Naive thymus-derived CD8-positive, alpha-beta T cell (primary cell): ENCODE measurements around the gene MACROD2. TPM values are rescaled to one million over a fixed set of nuclear protein-coding genes. Genes with fewer than 3 reads are reported as not detected.

Experiments
- ATAC-seq, 2 donors: fragments of 150-1000 bp; cut with Tn5 transposase in 1 of 2; sonication (Bioruptor Pico), chemical (Tn5 transposase) in 1 of 2; 1 replicate in 1 of 2; 2 replicates in 1 of 2; pipeline ENCODE4 v1.10.0; 2021; ENCODE audit warnings: mild to moderate bottlenecking in 2 of 2, moderate library complexity in 2 of 2
- POLR2A ChIA-PET: fragments of 350-600 bp; sonication (Branson Sonifier 250); formaldehyde crosslinking; loops from one replicate; lab custom pipeline; 2021; ENCODE audit warnings: antibody characterized with exemption; lab: Charles Lee
- DNase-seq, 10 donors: peaks; one replicate each; pipeline versions ENCODE4 v3.0.0 to v3.0.0-alpha.2; 2020 to 2022
- H3K27ac Mint-ChIP-seq, 10 donors: one replicate each; pipeline ENCODE4 v1.8.0; 2020 to 2022; ENCODE audit warnings: mild to moderate bottlenecking in 10 of 10, mixed read lengths in 10 of 10, moderate library complexity in 4 of 10, inconsistent platforms in 1 of 10
- H3K27me3 Mint-ChIP-seq, 5 donors: one replicate each; pipeline ENCODE4 v1.8.0; 2021 to 2022; ENCODE audit warnings: mixed read lengths in 5 of 5
- H3K36me3 Mint-ChIP-seq, 3 donors: one replicate each; pipeline ENCODE4 v1.8.0; 2020 to 2022; ENCODE audit warnings: mixed read lengths in 3 of 3, mild to moderate bottlenecking in 2 of 3, inconsistent platforms in 1 of 3
- H3K4me1 Mint-ChIP-seq, 4 donors: one replicate each; pipeline ENCODE4 v1.8.0; 2021 to 2022; ENCODE audit warnings: mixed read lengths in 4 of 4
- H3K4me3 Mint-ChIP-seq, 10 donors: one replicate each; pipeline ENCODE4 v1.8.0; 2020 to 2022; ENCODE audit warnings: mild to moderate bottlenecking in 10 of 10, mixed read lengths in 10 of 10, moderate library complexity in 6 of 10, inconsistent platforms in 1 of 10
- H3K9me3 Mint-ChIP-seq, 9 donors: one replicate each; pipeline ENCODE4 v1.8.0; 2020 to 2022; ENCODE audit warnings: mixed read lengths in 9 of 9, mild to moderate bottlenecking in 3 of 9, inconsistent platforms in 1 of 9, moderate library complexity in 1 of 9
- polyA plus RNA-seq, 3 donors: library from polyadenylated mRNA; unstranded; fragments of 300-500 nt; fragmentation: Illumina TruSeq; gene quantifications; one replicate each; pipeline ENCODE4 v1.2.3, GENCODE V29; 2021
- total RNA-seq, 8 experiments: library from RNA in 2 of 8; stranded (reverse) in 2 of 8; gene quantifications; one replicate each; pipeline ENCODE4 v1.2.3 and lab custom pipeline; 2021 to 2026

Gene MACROD2
- total and polyA plus RNA-seq, 5 experiments from 2014 or later: 0.18 to 1.1 (median 0.60) TPM; not detected in 2

- Mint-ChIP-seq H3K36me3 (no peaks in the 10 kb centered on the region), H3K9me3 (peaks cover 0 to 13% (median 2%) of the 10 kb centered on the region in 9 donors), H3K27ac (no peak overlapping the region), H3K4me1 (no peaks in the 10 kb centered on the region), H3K27me3 (no peaks in the 10 kb centered on the region), H3K4me3 (no peak overlapping the region)
- ATAC-seq: no peak
- no peak for DNase-seq
- POLR2A ChIA-PET: no interaction called here
These were observed 789.9 kb downstream of the MACROD2 start for GRCh38 chr20:14785065-14785743.

- Mint-ChIP-seq H3K4me1 (peaks cover 0 to under 1% (median 0%) of the 10 kb centered on the region in 4 donors), H3K4me3 (no peak overlapping the region), H3K9me3 (peaks cover 0 to 17% (median 2%) of the 10 kb centered on the region in 9 donors), H3K36me3 (no peaks in the 10 kb centered on the region), H3K27ac (no peak overlapping the region), H3K27me3 (peaks cover 0 to 1% (median 0%) of the 10 kb centered on the region in 5 donors)
- ATAC-seq (no peak), DNase-seq (no peak)
- POLR2A ChIA-PET: no interaction called here
These were observed 794.9 kb downstream of the MACROD2 start for GRCh38 chr20:14790190-14790589.

GRCh38 chr20:14790771-14791620 is 795.7 kb downstream of the MACROD2 start:
- Mint-ChIP-seq H3K4me1 (peaks cover 0 to 2% (median 0%) of the 10 kb centered on the region in 4 donors), H3K36me3 (no peaks in the 10 kb centered on the region), H3K9me3 (peaks cover 0 to 25% (median 0%) of the 10 kb centered on the region in 9 donors), H3K4me3 (no peak overlapping the region), H3K27me3 (peaks cover 0 to 7% (median 0%) of the 10 kb centered on the region in 5 donors), H3K27ac (no peak overlapping the region)
- POLR2A ChIA-PET: no interaction called here
- no peak for DNase-seq
- ATAC-seq: no peak

GRCh38 chr20:14792915-14793314 is 797.6 kb downstream of the MACROD2 start:
- Mint-ChIP-seq H3K4me3 (no peak overlapping the region), H3K4me1 (peaks cover 0 to 2% (median 0%) of the 10 kb centered on the region in 4 donors), H3K9me3 (peaks cover 0 to 29% (median 0%) of the 10 kb centered on the region in 9 donors), H3K27ac (no peak overlapping the region), H3K36me3 (no peaks in the 10 kb centered on the region), H3K27me3 (peaks cover 0 to 7% (median 0%) of the 10 kb centered on the region in 5 donors)
- DNase-seq (no peak), ATAC-seq (no peak)
- POLR2A ChIA-PET: no interaction called here

GRCh38 chr20:14799545-14800216 is 804.4 kb downstream of the MACROD2 start:
- ATAC-seq: no peak
- no peak for DNase-seq
- H3K9me3 Mint-ChIP-seq: peaks cover 0 to 25% (median 3%) of the 10 kb centered on the region in 9 donors
- no peak overlapping the region for H3K4me3 Mint-ChIP-seq
- no peaks in the 10 kb centered on the region for H3K36me3 Mint-ChIP-seq
- POLR2A ChIA-PET: no interaction called here
- no peak overlapping the region for H3K27ac Mint-ChIP-seq
- H3K27me3 Mint-ChIP-seq: peaks cover 0 to 9% (median 0%) of the 10 kb centered on the region in 5 donors
- H3K4me1 Mint-ChIP-seq: peaks cover 0 to 2% (median 0%) of the 10 kb centered on the region in 4 donors

- Mint-ChIP-seq H3K27ac (no peak overlapping the region), H3K4me1 (no peaks in the 10 kb centered on the region), H3K36me3 (no peaks in the 10 kb centered on the region), H3K4me3 (no peak overlapping the region), H3K9me3 (peaks cover 0 to 14% (median 3%) of the 10 kb centered on the region in 9 donors), H3K27me3 (peaks cover 0 to 4% (median 0%) of the 10 kb centered on the region in 5 donors)
- no peak for DNase-seq
- POLR2A ChIA-PET: no interaction called here
- ATAC-seq: no peak
These were observed 805.5 kb downstream of the MACROD2 start for GRCh38 chr20:14800707-14801425.

GRCh38 chr20:14801591-14802325 is 806.4 kb downstream of the MACROD2 start:
- Mint-ChIP-seq H3K9me3 (peaks cover 0 to 13% (median 4%) of the 10 kb centered on the region in 9 donors), H3K36me3 (no peaks in the 10 kb centered on the region), H3K4me1 (no peaks in the 10 kb centered on the region), H3K4me3 (no peak overlapping the region), H3K27ac (no peak overlapping the region), H3K27me3 (peaks cover 0 to 4% (median 0%) of the 10 kb centered on the region in 5 donors)
- POLR2A ChIA-PET: no interaction called here
- DNase-seq (no peak), ATAC-seq (no peak)

GRCh38 chr20:14807224-14807623 is 811.9 kb downstream of the MACROD2 start:
- peaks cover 0 to 7% (median 0%) of the 10 kb centered on the region in 3 donors for H3K36me3 Mint-ChIP-seq
- no peak for ATAC-seq

GRCh38 chr20:14815340-14815739 is 820.0 kb downstream of the MACROD2 start:
- DNase-seq: no peak
- peaks cover 6 to 30% (median 12%) of the 10 kb centered on the region in 9 donors for H3K9me3 Mint-ChIP-seq
- POLR2A ChIA-PET: no interaction called here
- no peak for ATAC-seq
- H3K4me3 Mint-ChIP-seq: no peak overlapping the region
- peaks cover 0 to 4% (median 0%) of the 10 kb centered on the region in 5 donors for H3K27me3 Mint-ChIP-seq
- no peak overlapping the region for H3K27ac Mint-ChIP-seq
- peaks cover 0 to 2% (median 0%) of the 10 kb centered on the region in 4 donors for H3K4me1 Mint-ChIP-seq
- H3K36me3 Mint-ChIP-seq: no peaks in the 10 kb centered on the region

More at GRCh38 chr20:14807224-14807623, 811.9 kb downstream of the MACROD2 start:
- Mint-ChIP-seq H3K9me3 (peaks cover 6 to 46% (median 23%) of the 10 kb centered on the region in 9 donors), H3K4me3 (no peak overlapping the region), H3K4me1 (no peaks in the 10 kb centered on the region), H3K27me3 (peaks cover 0 to 8% (median 0%) of the 10 kb centered on the region in 5 donors), H3K27ac (no peak overlapping the region)
- no peak for DNase-seq
- POLR2A ChIA-PET: no interaction called here

GRCh38 chr20:14816471-14816870 is 821.2 kb downstream of the MACROD2 start:
- Mint-ChIP-seq H3K4me3 (no peak overlapping the region), H3K27me3 (peaks cover 0 to 4% (median 0%) of the 10 kb centered on the region in 5 donors), H3K27ac (no peak overlapping the region), H3K36me3 (no peaks in the 10 kb centered on the region), H3K4me1 (peaks cover 0 to 2% (median 0%) of the 10 kb centered on the region in 4 donors), H3K9me3 (peaks cover 6 to 26% (median 11%) of the 10 kb centered on the region in 9 donors)
- no peak for DNase-seq
- POLR2A ChIA-PET: no interaction called here
- ATAC-seq: no peak

- no peak for ATAC-seq
- H3K9me3 Mint-ChIP-seq: peaks cover 5 to 26% (median 9%) of the 10 kb centered on the region in 9 donors
- H3K27me3 Mint-ChIP-seq: peaks cover 0 to 4% (median 0%) of the 10 kb centered on the region in 5 donors
- POLR2A ChIA-PET: no interaction called here
- no peak overlapping the region for H3K27ac Mint-ChIP-seq
- no peak overlapping the region for H3K4me3 Mint-ChIP-seq
- DNase-seq: no peak
- peaks cover 0 to 2% (median 0%) of the 10 kb centered on the region in 4 donors for H3K4me1 Mint-ChIP-seq
- H3K36me3 Mint-ChIP-seq: no peaks in the 10 kb centered on the region
These were observed 821.8 kb downstream of the MACROD2 start for GRCh38 chr20:14817101-14817500.
